HepG2 (cell line): Measurements from ENCODE around the gene MRPL2. TPM values are rescaled to one million over a fixed set of nuclear protein-coding genes. Genes with fewer than 3 reads are reported as not detected.

ENCODE experiments used
- ETV5 ChIP-seq: IDR thresholded peaks from 2 replicates; pipeline ENCODE4 v1.6.1; 2018; ENCODE audit warnings: missing biosample characterization, missing genetic modification reagents, inconsistent platforms, borderline replicate concordance
- HHEX ChIP-seq: IDR thresholded peaks from 2 replicates; pipeline ENCODE4 v1.6.1; 2016; ENCODE audit warnings: control low read depth
- KLF16 ChIP-seq, 2 experiments: sonication (generic) in 1 of 2; formaldehyde crosslinking in 1 of 2; IDR thresholded peaks; 2 replicates each; pipeline versions ENCODE4 v1.6.1 to v1.8.0; 2016 to 2023; ENCODE audit warnings: missing genetic modification reagents in 2 of 2, missing compliant biosample characterization in 1 of 2
- PITX1 ChIP-seq: sonication (generic); formaldehyde crosslinking; IDR thresholded peaks from 2 replicates; pipeline ENCODE4 v1.5.1; 2020; ENCODE audit warnings: mild to moderate bottlenecking, missing genetic modification reagents
- polyA plus RNA-seq, 8 experiments: library from polyadenylated mRNA; depleted of rRNA in 3 of 8; stranded (reverse) in 7 of 8; unstranded in 1 of 8; fragments of >200 nt; fragmentation: Illumina TruSeq in 4 of 8; extraction: Trizol in 4 of 8; gene quantifications; 2 replicates each; pipeline versions ENCODE4 v1.2.1 to v1.2.3, GENCODE V29; 2011 to 2016; ENCODE audit warnings: low read depth in 4 of 8, missing spikeins in 1 of 8, mixed read lengths in 1 of 8; ENCODE audit not compliant: insufficient read depth in 1 of 8
- total RNA-seq, 5 experiments: library from RNA; depleted of rRNA; stranded (reverse); fragments of >200 nt; fragmentation: Illumina TruSeq; extraction: Trizol; gene quantifications; 2 replicates each; pipeline ENCODE4 v1.2.3, GENCODE V29; 2016; ENCODE audit warnings: low read depth in 1 of 5
- TF ChIP-seq, protein P1 (sequence below): sonication (generic); formaldehyde crosslinking; IDR thresholded peaks from 2 replicates; pipeline ENCODE4 v1.4.0; 2020; ENCODE audit warnings: mild to moderate bottlenecking, missing genetic modification reagents
- TF ChIP-seq, protein P2 (sequence below): sonication (generic); formaldehyde crosslinking; IDR thresholded peaks from 2 replicates; pipeline ENCODE4 v1.4.0; 2020; ENCODE audit warnings: mild to moderate bottlenecking, missing genetic modification reagents
- TF ChIP-seq, protein P3 (sequence below): sonication (generic); formaldehyde crosslinking; IDR thresholded peaks from 2 replicates; pipeline ENCODE4 v1.9.0; 2022; ENCODE audit warnings: low read depth, missing genetic modification reagents
- TF ChIP-seq, protein P4 (sequence below): sonication (generic); formaldehyde crosslinking; IDR thresholded peaks from 2 replicates; pipeline ENCODE4 v1.5.1; 2020; ENCODE audit warnings: missing genetic modification reagents, mild to moderate bottlenecking, borderline replicate concordance

MRPL2 gene
- total and polyA plus RNA-seq, 2 of the 13 experiments (the other 11 are each of a cell fraction or from before 2014, with no cell fraction given), result 56.8 to 65.6 TPM

DNA sequence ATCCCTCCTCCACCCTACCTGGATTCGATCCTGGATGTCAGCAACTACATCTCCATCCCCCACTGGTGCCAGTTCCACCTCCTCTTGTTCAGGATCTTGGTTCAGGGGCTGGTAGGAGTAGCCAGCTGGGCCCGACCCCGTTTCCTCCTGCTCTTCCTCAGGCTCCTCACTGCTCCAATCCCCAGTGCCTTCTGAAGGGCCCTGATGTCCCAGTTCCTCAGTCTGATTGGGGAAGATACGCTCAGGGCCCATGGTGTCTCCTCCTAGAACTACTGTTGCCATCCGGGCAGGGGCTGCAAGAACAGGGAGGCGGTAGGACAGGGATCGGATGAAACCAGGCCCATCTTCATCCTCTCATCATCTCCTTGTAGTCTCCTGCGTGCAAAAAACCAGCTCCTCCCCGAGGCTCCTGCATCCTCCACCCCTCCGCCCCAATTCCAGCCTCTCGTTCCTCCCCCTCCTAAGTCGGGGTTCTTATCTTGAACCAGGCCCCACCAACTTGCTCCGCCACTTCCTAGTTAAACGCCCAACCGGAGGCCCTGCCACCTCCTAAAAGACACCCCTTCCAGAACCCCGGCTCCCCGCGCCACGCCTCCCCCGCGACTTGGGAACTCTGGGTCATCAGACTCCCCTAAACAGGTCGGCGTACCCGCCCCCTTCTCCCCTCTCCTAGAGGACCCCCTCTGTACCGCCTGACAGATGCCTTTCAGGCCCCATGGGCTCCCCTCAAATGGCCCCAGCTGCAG is 46.0 kb downstream of the MRPL2 start (continued):
- TF ChIP-seq, protein P1, sequence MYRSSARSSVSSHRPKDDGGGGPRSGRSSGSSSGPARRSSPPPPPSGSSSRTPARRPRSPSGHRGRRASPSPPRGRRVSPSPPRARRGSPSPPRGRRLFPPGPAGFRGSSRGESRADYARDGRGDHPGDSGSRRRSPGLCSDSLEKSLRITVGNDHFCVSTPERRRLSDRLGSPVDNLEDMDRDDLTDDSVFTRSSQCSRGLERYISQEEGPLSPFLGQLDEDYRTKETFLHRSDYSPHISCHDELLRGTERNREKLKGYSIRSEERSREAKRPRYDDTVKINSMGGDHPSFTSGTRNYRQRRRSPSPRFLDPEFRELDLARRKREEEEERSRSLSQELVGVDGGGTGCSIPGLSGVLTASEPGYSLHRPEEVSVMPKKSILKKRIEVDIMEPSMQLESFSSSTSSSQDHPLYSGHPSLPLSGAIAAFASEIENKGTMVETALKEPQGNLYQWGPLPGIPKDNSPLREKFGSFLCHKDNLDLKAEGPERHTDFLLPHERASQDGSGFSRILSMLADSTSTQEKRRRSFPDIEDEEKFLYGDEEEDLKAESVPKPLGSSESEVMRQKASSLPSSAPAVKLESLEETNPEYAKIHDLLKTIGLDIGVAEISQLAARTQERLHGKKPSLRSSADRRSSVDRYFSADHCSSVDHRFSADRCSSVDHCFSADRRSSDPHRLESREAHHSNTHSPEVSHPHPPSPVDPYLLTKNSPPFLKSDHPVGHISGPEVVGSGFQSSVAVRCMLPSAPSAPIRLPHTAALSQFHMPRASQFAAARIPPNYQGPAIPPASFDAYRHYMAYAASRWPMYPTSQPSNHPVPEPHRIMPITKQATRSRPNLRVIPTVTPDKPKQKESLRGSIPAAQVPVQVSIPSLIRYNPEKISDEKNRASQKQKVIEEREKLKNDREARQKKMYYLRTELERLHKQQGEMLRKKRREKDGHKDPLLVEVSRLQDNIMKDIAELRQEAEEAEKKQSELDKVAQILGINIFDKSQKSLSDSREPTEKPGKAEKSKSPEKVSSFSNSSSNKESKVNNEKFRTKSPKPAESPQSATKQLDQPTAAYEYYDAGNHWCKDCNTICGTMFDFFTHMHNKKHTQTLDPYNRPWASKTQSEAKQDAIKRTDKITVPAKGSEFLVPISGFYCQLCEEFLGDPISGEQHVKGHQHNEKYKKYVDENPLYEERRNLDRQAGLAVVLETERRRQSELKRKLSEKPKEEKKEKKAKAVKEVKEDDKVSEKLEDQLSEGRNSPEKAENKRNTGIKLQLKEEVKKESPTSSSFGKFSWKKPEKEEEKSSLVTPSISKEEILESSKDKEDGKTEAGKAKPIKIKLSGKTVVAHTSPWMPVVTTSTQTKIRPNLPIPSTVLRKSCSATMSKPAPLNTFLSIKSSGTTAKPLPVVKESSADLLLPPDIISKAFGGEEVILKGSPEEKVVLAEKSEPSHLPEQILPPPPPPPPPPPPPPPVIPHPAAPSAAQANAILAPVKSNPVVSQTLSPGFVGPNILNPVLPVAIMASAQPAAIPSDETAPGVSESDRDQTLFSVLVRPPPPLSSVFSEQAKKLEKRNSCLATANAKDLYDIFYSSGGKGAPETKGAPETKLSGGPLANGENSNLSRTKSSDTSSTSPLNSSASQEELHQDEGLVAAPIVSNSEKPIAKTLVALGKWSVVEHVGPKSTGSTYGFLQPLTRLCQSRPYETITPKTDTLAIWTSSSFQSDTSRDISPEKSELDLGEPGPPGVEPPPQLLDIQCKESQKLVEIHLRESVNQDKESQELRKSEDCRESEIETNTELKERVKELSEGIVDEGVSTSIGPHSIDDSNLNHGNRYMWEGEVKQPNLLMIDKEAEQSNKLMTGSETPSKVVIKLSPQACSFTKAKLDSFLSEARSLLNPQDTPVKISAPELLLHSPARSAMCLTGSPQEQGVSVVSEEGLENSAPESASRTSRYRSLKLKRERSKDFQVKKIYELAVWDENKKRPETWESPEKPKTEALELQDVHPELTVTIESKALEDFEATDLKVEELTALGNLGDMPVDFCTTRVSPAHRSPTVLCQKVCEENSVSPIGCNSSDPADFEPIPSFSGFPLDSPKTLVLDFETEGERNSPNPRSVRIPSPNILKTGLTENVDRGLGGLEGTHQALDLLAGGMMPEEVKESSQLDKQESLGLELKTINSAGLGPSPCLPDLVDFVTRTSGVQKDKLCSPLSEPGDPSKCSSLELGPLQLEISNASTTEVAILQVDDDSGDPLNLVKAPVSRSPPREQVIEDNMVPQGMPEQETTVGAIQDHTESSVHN, result no peak
- no peak for TF ChIP-seq PITX1 (CRISPR knock-in tag)
- TF ChIP-seq ETV5 (CRISPR knock-in tag), result no peak
- TF ChIP-seq, protein P2, sequence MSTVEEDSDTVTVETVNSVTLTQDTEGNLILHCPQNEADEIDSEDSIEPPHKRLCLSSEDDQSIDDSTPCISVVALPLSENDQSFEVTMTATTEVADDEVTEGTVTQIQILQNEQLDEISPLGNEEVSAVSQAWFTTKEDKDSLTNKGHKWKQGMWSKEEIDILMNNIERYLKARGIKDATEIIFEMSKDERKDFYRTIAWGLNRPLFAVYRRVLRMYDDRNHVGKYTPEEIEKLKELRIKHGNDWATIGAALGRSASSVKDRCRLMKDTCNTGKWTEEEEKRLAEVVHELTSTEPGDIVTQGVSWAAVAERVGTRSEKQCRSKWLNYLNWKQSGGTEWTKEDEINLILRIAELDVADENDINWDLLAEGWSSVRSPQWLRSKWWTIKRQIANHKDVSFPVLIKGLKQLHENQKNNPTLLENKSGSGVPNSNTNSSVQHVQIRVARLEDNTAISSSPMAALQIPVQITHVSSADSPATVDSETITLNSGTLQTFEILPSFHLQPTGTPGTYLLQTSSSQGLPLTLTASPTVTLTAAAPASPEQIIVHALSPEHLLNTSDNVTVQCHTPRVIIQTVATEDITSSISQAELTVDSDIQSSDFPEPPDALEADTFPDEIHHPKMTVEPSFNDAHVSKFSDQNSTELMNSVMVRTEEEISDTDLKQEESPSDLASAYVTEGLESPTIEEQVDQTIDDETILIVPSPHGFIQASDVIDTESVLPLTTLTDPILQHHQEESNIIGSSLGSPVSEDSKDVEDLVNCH, result no peak
- TF ChIP-seq, protein P3, sequence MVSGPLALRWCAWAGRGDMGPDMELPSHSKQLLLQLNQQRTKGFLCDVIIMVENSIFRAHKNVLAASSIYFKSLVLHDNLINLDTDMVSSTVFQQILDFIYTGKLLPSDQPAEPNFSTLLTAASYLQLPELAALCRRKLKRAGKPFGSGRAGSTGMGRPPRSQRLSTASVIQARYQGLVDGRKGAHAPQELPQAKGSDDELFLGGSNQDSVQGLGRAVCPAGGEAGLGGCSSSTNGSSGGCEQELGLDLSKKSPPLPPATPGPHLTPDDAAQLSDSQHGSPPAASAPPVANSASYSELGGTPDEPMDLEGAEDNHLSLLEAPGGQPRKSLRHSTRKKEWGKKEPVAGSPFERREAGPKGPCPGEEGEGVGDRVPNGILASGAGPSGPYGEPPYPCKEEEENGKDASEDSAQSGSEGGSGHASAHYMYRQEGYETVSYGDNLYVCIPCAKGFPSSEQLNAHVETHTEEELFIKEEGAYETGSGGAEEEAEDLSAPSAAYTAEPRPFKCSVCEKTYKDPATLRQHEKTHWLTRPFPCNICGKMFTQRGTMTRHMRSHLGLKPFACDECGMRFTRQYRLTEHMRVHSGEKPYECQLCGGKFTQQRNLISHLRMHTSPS, result no peak
- no peak for TF ChIP-seq KLF16 (CRISPR knock-in tag; IDR thresholded peaks at IDR 0.05)
- TF ChIP-seq HHEX (CRISPR knock-in tag), result no peak
- TF ChIP-seq, protein P4, sequence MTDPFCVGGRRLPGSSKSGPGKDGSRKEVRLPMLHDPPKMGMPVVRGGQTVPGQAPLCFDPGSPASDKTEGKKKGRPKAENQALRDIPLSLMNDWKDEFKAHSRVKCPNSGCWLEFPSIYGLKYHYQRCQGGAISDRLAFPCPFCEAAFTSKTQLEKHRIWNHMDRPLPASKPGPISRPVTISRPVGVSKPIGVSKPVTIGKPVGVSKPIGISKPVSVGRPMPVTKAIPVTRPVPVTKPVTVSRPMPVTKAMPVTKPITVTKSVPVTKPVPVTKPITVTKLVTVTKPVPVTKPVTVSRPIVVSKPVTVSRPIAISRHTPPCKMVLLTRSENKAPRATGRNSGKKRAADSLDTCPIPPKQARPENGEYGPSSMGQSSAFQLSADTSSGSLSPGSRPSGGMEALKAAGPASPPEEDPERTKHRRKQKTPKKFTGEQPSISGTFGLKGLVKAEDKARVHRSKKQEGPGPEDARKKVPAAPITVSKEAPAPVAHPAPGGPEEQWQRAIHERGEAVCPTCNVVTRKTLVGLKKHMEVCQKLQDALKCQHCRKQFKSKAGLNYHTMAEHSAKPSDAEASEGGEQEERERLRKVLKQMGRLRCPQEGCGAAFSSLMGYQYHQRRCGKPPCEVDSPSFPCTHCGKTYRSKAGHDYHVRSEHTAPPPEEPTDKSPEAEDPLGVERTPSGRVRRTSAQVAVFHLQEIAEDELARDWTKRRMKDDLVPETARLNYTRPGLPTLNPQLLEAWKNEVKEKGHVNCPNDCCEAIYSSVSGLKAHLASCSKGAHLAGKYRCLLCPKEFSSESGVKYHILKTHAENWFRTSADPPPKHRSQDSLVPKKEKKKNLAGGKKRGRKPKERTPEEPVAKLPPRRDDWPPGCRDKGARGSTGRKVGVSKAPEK (CRISPR knock-in tag), result no peak
